Iris pigment epithelial cell (primary cell): ENCODE results near the gene PRR18.

ENCODE experiments used
- DNase-seq: peaks from one replicate; pipeline ENCODE4 v3.0.0-alpha.2; 2011; ENCODE audit warnings: low read depth

Gene PRR18

DNA sequence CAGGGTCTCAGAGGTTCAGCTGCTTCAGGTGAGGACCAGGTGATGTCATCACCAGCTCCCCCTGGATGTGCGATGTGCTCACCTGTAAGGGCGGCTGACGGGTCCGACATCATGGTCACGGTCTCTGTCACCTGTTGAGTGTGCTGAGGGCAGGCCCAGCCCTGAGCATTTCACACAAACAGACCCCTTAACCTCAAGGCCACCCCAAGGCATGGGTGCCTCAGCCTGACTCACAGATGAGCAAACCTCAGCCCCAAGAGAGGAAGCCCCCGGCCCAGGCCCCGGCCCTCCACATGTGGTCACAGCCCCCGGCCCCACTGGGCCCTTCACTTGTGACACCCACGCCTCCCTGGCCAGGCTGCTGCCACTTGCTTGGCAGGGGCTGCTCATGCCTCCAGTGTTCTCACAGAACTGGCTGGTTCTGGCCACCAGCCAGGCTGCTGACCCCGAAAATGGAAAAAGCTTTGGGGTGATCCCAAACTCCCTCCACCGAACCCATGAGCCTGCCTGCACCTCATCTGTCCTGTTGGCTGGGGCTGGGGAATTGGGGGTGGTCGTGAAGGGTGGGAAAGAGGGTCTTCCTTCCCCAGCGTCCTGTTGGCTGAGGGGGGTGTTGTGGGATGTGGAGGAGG lies 33.3 kb downstream of the PRR18 start:
- DNase-seq = no peak

DNA sequence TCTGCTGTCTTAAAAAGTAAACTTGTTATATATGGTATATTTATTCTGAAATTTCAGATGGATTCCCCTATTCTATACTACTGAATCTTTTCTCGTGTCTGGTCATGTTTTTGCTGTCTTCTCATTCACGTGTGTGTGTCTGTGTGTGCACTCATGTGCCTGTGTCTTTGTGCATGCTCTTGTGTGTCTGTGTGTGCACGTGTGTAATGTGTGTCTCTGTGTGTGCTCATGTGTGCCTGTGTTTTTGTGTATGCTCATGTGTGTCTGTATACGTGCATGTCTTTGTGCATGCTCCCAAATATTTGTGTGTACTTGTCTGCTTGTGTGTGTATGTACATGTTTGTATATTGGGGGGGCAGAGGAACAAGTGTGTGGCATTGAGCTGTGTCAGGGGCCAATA lies 34.0 kb downstream of the PRR18 start:
- DNase-seq = no peak

DNA sequence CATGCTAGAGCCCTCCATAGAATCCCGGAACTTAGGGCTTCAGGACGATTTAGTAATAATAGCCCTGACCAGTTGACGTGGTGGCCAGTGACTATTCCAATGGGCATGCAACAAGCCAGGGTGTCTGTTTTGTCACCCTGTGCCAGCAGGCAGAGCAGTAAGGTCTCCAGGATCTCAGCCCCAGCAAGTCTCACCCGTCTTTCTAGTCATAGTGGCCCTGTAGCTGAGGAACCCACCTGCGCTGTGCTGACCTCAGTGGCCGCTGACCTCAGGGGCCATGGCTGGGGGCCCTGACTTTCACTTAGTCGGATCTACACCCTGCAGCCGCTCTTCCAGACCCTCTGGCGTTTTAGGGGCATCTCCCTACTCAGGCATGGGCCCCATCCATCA lies 36.8 kb downstream of the PRR18 start:
- no peak for DNase-seq

DNA sequence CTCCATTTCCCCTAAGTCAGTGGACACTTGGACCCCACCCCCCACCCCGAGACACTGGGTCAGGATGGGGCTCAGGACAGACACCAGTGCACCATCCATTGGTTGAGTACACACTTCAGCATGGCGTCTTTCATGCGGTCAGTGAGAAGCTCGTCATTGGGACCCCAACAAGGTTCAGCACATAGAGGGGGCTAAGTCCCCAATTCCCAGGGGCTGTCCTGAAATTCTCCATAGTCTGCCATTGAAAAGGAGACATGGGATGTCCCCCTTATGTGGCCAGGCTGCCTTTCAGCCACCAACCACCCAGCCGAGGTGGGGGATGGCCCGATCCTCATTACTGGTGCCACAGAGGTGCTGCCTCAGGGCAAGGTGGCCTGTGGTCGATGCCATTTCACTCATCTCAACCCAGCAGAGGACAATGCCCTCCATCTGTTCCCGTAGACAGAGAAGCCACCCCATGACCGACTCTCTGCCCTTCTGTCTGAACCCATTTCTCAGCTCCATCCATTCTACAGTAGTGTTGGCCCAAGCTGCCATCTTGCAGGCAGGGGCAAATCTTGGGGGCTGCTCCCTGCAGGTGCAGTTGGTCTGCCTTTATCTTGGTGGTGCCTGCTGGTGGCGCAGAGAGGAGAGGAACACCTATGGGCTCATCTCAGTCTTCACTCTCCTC lies 37.4 kb downstream of the PRR18 start:
- no peak for DNase-seq

DNA sequence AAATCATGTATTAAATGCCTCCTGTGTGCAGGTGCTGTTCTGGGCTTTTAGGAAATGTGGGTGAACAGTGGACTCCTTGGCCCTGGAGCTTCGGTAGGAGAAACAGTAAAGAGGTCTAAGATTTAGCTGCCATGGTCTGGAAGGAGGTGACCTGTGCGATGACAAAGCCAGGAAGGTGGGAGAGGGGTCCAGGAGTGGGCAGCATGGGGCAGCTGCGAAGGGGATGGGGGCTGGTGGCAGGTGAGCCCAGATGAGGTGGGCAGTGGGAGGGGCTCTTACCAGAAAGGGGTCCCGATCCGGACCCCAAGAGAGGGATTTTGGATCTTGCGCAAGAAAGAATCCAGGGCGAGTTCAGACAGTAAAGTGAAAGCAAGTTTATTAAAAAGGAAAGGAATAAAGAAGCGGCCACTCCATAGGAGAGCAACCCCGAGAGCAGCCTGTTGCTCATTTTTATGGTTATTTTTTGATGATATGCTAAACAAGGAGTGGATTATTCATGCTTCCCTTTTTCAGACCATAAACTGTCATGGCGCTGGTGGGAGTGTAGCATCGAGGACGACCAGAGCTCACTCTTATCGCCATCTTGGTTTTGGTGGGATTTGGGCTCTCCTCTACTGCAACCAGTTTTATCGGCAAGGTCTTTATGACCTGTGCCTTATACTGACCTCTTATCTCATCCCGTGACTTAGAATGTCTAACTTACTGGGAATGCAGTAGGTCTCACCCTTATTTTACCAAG lies 38.7 kb downstream of the PRR18 start:
- no peak for DNase-seq

DNA sequence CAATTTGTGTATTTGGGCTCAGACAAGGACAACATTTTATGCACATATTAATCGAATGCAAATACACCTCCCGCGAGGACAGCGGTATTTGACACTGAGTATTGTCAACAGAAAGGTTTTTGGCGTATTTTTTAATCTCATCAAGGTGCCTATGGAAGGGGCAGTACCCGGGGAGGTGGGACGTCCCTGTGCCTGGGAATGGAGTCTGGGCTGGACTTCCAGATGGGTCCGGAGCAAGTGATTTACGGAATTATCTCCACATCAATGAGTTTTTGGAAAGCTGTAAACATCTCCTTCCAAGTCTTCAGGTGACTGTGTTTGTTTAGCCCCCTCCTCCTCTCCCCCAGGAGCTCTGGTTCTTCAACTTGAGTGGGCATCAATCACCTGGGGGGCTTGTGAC lies 39.8 kb downstream of the PRR18 start:
- no peak for DNase-seq

DNA sequence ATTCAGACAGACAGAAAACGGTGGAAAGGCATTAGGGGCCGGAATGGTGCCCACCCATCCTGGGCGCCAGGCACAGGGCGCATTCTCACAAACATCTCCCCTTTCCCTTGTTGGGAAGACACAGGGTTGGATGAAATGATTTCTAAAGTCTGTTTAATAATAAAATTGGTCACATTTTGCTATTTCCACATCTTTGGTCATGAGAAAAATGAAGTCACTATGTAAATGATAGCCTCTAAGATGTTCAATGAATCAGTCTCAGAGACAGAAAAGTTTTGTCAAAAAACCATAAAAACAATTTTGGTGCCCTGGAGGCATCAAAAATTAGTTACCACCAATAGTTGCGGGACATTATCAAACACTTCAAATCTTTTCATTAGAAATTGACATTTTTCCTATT lies 40.7 kb downstream of the PRR18 start:
- DNase-seq = no peak

DNA sequence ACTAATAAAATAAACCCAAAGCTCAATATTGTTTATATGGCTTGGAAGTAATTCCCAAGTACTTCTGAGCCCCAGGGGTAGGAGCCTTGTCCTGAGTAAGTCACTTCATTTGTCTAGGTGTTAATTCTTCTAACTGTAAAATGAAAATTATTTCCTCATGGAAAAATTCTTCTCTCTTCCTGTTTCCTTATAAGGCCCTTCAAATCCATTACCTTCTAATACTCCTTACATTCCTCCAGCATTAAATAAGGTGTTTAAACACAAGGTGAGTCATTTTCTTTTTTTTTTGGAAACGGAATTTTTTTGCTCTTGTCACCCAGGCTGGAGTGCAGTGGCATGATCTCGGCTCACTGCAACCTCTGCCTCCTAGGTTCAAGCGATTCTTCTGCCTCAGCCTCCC lies 41.9 kb downstream of the PRR18 start:
- no peak for DNase-seq

DNA sequence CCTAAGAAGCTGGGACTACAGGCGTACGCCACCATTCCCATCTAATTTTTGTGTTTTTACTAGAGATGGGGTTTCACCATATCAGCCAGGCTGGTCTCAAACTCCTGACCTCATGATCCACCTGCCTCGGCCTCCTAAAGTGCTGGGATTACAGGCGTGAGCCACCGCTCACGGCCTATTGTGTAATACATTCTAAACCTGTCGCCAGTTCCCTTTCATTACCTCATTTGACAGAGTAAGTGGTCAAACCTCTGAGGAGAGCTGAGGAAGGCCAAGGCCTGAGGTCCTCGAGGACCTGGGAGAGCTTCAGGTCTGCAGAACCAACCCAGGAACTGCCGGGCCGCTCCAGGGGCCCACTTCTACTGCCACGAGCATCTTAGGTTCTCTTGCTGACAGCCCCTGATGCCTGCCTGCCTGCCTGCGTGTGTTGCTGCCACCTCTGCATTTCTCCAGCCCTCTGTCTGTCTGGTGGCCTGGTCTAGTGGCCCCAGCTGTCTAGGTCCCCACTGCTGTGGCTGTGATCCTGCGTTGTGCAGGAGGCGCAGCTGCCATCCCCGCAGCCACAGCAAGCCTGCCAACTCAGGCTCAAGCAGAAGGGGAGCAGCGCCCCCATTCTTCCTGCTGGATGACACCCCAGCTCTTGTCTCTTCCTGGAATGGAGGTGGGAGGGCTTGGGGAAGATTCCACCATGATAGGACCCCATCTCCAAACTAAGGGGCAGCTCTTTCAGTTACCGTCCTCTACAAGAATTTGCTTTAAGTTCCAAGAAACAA lies 45.3 kb downstream of the PRR18 start:
- DNase-seq = no peak

DNA sequence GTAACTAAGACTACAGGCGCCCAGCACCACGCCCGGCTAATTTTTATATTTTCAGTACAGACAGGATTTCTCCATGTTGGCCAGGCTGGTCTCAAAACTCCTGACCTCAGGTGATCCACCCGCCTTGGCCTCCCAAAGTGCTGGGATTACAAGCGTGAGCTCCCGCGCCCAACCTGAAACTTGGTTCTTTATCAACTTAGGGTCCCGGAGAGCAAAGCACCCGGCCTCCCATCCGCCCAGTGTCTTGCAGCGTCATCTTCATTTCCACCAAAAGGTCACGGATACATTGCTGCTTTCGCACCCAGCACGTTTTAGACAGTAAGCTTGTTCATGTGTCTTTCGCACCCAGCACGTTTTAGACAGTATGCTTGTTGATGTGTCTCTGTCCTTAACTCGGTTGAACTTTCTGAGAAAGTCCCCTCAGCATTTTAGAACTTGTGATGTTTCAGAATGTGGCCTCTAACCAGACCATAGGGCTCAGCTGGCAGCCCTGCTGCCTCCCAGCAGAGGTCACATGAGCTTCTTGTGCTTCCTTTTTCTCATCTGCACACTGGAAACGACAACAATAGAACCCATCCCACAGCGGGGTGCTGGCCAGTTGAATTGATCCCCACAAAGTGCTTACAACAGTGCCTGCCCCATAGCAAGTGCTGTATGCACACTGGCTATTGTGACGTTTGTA lies 48.8 kb downstream of the PRR18 start:
- no peak for DNase-seq

DNA sequence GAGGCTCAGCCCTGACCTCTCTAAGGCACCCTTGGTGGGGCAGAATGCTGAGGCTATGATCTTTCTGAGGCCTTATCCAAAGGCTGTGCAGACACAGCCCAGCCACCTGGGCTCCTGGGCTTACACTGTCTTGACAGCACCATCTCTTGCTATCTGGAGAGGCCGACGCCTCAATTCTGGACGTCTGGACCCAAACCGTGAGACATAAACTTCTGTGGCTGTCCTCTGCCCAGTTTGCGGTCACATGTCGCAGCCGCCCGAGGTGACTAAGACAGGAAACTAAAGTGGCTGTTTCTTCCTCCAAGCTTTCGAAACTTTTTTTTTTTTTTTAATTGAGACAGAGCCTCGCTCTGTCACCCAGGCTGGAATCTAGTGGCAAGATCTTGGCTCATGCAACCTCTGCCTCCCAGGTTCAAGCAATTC lies 49.3 kb downstream of the PRR18 start:
- DNase-seq = no peak

DNA sequence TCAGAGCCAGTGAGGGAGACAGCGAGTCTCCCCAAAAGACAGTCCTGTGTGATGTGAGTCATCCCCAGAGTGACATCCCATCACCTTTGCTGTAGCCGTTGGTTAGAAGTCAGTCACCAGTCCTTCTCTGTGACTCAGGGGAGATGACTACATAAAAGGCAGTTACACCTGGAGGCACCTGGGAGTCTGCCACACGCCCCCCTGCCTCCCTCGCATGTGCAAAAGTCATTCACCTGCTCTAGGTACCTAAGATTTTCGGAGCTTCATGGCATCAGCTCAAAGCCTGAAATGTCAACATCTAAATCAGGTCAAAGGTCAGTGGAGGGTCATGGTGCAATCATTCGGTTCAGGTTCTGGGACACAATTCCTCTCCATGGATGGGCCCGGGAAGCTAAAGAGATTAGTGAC lies 50.3 kb downstream of the PRR18 start:
- DNase-seq = no peak
